GM18520 (cell line): ENCODE results near the gene F12.

Experiments
- ATAC-seq: cut with Tn5 transposase; IDR thresholded peaks from one replicate; pipeline ENCODE4 v1.9.1; 2021; ENCODE audit not compliant: unreplicated experiment

Gene F12

DNA sequence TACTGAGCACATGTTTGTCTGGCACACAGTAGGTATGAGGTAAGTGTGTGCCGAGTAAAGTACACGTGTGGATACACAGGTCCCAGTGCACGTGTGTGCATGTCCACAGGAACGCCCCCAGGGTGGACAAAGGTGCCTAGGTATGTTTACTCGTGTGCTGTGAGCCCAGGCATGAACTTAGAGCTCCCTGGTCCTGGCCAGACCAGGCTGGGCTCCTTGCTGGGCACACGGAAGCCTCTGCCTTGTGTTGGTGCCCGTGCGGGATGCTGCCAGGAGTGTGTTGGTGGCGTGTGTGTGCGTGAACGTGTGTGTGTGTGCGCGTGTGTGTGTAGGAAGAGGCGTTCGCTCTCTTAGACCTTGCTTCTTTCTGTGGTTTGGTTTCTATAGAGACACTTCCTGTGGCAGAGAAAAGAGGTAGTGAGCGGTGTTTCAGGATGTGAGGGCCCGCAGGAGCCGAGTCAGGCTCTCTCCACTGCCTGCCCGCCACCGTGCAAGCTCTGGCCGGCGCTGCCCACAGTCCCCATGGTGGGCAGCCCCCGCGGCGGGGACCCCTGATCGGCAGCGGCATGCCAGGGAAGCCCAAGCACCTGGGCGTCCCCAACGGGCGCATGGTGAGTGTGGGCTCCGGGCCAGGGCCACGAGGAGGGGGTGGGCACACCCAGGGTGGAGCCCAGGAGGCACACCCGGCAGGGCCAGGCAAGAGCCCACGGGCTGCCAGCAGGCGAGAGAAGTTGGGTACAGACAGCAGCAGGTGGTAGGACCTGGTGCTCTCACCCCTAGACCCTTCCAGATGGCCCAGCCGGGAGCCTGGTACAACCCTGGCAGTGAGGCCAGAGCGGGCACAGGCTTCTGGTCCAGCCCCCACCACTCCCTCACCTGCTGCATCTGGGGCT, 51.7 kb downstream of the F12 start, which contains the start of gene RGS14:
Gene RGS14, plus strand, starts transcription at position 466 of the 893 bp plus-strand sequence. Its CDS starts 101 bp downstream, at position 567.
- peak; percentile 84 for ATAC-seq

DNA sequence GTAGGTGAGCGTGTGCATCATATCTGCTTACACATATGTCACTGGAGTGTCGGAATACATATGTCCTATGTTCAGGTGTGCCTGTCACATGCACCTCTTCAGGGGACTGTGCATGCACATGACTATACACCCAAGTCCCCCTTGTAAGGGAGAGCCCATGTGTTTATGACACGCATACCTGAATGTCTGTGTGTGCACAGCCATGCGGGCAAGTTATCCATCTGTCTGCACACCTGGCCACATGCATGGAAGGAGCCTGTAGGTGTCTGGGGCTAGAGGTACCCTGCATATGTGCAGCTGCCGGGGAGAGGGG, 52.3 kb downstream of the F12 start:
- no peak for ATAC-seq

DNA sequence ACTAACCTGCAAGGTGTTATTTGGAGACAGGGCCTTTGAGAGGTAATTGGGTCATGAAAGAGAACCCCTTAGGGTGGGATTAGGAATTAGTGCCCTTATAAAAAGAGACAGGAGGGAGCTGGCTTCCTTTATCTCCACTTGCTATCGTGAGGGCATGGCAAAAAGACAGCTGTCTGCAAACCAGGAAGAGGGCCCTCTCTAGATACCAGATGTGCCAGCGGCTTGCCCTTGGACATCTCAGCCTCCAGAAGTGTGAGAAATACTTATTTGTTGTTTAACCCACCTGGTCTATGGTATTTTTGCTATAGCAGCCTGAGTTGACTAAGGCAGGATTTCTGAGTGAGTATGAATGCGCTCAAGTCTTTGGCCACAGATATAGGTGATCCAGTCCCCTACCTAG, 52.6 kb downstream of the F12 start:
- no peak for ATAC-seq

DNA sequence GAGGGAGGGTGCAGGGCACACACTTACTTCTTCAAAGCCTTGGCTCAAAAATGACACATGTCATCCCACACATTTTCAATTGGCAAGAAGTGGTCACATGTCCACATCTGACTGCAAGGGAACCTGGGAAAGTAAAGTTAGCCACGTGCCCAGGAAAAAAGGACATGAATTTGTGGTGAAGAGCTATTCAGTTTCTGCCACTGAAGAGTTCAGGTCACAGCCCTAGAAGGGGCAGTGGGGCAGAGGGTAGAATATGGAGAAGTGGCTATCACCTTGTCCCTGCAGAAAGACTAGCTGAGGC, 53.5 kb downstream of the F12 start:
- no peak for ATAC-seq

DNA sequence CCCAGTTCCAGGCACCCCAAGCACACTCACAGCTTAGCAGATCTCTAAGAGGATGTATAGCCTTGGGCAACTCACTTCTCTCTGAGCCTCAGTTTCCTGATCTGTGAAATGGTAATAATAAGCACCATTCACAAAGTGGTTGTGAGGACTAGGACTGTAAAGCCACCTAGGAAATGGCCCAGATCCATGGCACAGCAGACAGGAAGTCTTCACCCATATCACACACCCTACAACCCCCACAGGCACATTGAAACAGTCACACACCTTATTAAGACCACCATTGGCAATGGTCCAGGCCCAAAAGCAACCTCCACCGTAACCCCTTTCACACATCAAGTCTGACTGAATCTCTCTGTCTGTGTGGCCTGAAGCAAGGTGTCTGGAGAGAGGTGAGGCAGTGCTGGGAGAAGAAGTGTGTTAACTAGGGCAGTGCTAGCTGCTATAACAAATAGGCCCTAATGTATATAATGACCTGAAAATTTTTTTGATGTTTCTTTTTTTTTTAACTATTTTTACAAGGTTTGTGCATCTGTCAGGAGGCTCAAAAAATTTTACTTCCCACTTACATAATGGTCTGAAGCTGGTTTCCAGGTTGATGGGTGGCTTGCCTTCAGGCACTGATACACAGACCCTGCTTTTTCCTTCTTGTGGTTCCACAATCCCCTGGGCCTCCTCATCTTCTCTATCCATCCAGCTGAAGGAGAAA, 54.0 kb downstream of the F12 start:
- ATAC-seq: no peak

DNA sequence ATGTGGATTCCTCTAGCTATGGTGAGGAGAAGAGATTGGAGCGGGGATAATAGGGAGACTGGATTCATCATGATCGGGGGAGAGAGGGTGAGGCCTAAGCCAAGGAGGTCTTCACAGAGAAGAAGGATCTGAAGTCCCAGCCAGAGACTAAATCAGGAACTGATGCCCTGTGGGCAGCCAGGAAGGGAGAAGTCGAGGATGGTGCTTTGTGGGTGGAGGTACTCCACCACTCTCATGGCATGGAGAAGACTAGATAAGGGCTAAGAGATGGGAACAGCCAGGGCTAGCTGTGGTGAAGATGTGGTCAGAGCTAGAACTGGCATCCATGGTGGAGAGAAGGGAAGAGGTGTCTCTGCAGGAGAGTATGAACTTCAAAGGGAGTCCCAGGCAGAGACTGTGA, 54.7 kb downstream of the F12 start:
- ATAC-seq: no peak

DNA sequence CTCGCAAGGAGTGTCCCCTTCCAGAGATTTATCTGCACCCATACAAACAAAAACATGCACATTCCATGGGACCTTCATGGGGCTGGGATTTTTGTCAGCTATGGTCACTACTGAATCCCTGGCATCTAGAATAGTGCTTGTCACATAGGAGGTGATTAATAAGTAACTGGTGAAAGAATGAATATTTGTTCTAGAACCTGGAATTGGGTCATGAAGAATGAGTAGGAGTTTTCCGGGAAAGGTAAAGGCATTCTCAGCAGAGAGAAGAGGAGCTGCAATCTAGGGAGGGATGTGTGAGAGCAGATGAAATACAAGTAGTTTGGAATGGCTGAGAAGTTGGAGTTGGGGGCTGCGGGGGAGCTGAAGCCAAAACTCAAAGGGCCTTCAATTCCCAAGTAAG, 55.1 kb downstream of the F12 start:
- no peak for ATAC-seq

DNA sequence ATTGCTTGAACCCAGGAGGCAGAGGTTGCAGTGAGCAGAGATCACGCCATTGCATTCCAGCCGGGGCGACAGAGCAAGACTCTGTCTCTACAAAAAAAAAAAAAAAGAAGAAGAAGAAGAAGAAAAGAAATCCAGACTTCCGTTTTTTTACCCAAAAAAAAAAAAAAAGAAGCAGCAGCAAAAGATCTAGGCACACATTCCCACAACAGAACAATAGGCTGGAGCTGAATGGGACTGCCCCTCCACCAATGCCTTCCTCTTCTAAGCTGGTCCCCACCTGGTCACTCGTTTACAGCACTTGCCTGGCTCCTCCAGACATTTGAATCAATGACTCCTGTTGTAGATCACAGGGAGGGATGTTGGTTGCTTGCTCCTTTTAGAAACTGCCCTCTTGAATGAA, 56.3 kb downstream of the F12 start:
- no peak for ATAC-seq
